ENCODE measurements around the gene EDDM3A. TPM values are rescaled to one million over a fixed set of nuclear protein-coding genes. Genes with fewer than 3 reads are reported as not detected.
A peak's percentile ranks its signal among the peaks of the same experiment; 100 is the strongest.

The EDDM3A gene
- total RNA-seq, 2 experiments from 2014 or later = not detected

GRCh38 chr14:20781803-20782202 is 36.1 kb downstream of the EDDM3A start:
- Mint-ChIP-seq H3K4me3 (peak overlapping the region; percentile 71), H3K27me3 (peaks cover 11% of the 10 kb centered on the region), H3K4me1 (peaks cover 19% of the 10 kb centered on the region), H3K27ac (peak overlapping the region; percentile 78), H3K36me3 (no peaks in the 10 kb centered on the region), H3K9me3 (no peaks in the 10 kb centered on the region)
- POLR2A ChIA-PET = no interaction called here
- DNase-seq = no peak
- ATAC-seq (ENCODE audit: low read depth) = peak; percentile 41

GRCh38 chr14:20782280-20782890 is 36.7 kb downstream of the EDDM3A start:
- H3K27ac Mint-ChIP-seq = peak overlapping the region; percentile 78
- POLR2A ChIA-PET = no interaction called here
- no peaks in the 10 kb centered on the region for H3K36me3 Mint-ChIP-seq
- DNase-seq (no peak), ATAC-seq (ENCODE audit: low read depth) (peak; percentile 81)
- H3K4me3 Mint-ChIP-seq = peak overlapping the region; percentile 71
- H3K4me1 Mint-ChIP-seq = peaks cover 19% of the 10 kb centered on the region
- peaks cover 11% of the 10 kb centered on the region for H3K27me3 Mint-ChIP-seq
- H3K9me3 Mint-ChIP-seq = no peaks in the 10 kb centered on the region

- Mint-ChIP-seq H3K27me3 (peaks cover 2% of the 10 kb centered on the region), H3K36me3 (no peaks in the 10 kb centered on the region), H3K4me1 (peaks cover 10% of the 10 kb centered on the region), H3K9me3 (no peaks in the 10 kb centered on the region), H3K27ac (no peak overlapping the region), H3K4me3 (no peak overlapping the region)
- DNase-seq = no peak
- POLR2A ChIA-PET = interaction anchor here (0.6 kb wide), 1 partner anchor 290 kb away, joined by 3 read pairs; no protein-coding TSS in a partner anchor
- ATAC-seq (ENCODE audit: low read depth) = no peak
These were observed 41.3 kb downstream of the EDDM3A start for GRCh38 chr14:20787025-20787424.

GRCh38 chr14:20789230-20789813 is 43.6 kb downstream of the EDDM3A start:
- DNase-seq (no peak), ATAC-seq (ENCODE audit: low read depth) (no peak)
- no peaks in the 10 kb centered on the region for H3K9me3 Mint-ChIP-seq
- POLR2A ChIA-PET = no interaction called here
- no peaks in the 10 kb centered on the region for H3K36me3 Mint-ChIP-seq
- H3K27ac Mint-ChIP-seq = no peak overlapping the region
- no peak overlapping the region for H3K4me3 Mint-ChIP-seq
- peaks cover 2% of the 10 kb centered on the region for H3K4me1 Mint-ChIP-seq
- peaks cover 8% of the 10 kb centered on the region for H3K27me3 Mint-ChIP-seq

- Mint-ChIP-seq H3K36me3 (no peaks in the 10 kb centered on the region), H3K4me3 (no peak overlapping the region), H3K27me3 (peaks cover 10% of the 10 kb centered on the region), H3K4me1 (peaks cover 2% of the 10 kb centered on the region), H3K9me3 (no peaks in the 10 kb centered on the region), H3K27ac (no peak overlapping the region)
- no peak for ATAC-seq (ENCODE audit: low read depth)
- POLR2A ChIA-PET = no interaction called here
- DNase-seq = no peak
These were observed 44.9 kb downstream of the EDDM3A start for GRCh38 chr14:20790464-20791116.

- peaks cover 10% of the 10 kb centered on the region for H3K27me3 Mint-ChIP-seq
- H3K4me1 Mint-ChIP-seq = peaks cover 2% of the 10 kb centered on the region
- ATAC-seq (ENCODE audit: low read depth) (no peak), DNase-seq (no peak)
- POLR2A ChIA-PET = no interaction called here
- no peak overlapping the region for H3K4me3 Mint-ChIP-seq
- no peaks in the 10 kb centered on the region for H3K36me3 Mint-ChIP-seq
- H3K9me3 Mint-ChIP-seq = no peaks in the 10 kb centered on the region
- H3K27ac Mint-ChIP-seq = no peak overlapping the region
These were observed 45.5 kb downstream of the EDDM3A start for GRCh38 chr14:20791187-20791586.

- Mint-ChIP-seq H3K36me3 (no peaks in the 10 kb centered on the region), H3K27me3 (peaks cover 10% of the 10 kb centered on the region), H3K27ac (no peak overlapping the region), H3K9me3 (no peaks in the 10 kb centered on the region), H3K4me1 (peaks cover 2% of the 10 kb centered on the region), H3K4me3 (no peak overlapping the region)
- no peak for DNase-seq
- no peak for ATAC-seq (ENCODE audit: low read depth)
- POLR2A ChIA-PET = no interaction called here
These were observed 45.9 kb downstream of the EDDM3A start for GRCh38 chr14:20791597-20791996.

- no peak overlapping the region for H3K4me3 Mint-ChIP-seq
- POLR2A ChIA-PET = no interaction called here
- no peaks in the 10 kb centered on the region for H3K36me3 Mint-ChIP-seq
These were observed 46.9 kb downstream of the EDDM3A start for GRCh38 chr14:20792556-20792955.

GRCh38 chr14:20794644-20795369 is 49.1 kb downstream of the EDDM3A start:
- no peak for DNase-seq
- no peak overlapping the region for H3K27ac Mint-ChIP-seq
- H3K27me3 Mint-ChIP-seq = peaks cover 14% of the 10 kb centered on the region
- ATAC-seq (ENCODE audit: low read depth) = no peak
- no peaks in the 10 kb centered on the region for H3K4me1 Mint-ChIP-seq
- no peaks in the 10 kb centered on the region for H3K9me3 Mint-ChIP-seq
- no peaks in the 10 kb centered on the region for H3K36me3 Mint-ChIP-seq
- H3K4me3 Mint-ChIP-seq = no peak overlapping the region
- POLR2A ChIA-PET = no interaction called here

More at GRCh38 chr14:20792556-20792955, 46.9 kb downstream of the EDDM3A start:
- Mint-ChIP-seq H3K9me3 (no peaks in the 10 kb centered on the region), H3K4me1 (peaks cover 2% of the 10 kb centered on the region), H3K27ac (no peak overlapping the region), H3K27me3 (peaks cover 8% of the 10 kb centered on the region)
- DNase-seq (no peak), ATAC-seq (ENCODE audit: low read depth) (no peak)

- POLR2A ChIA-PET = interaction anchor here (0.7 kb wide), 2 partner anchors 46 to 73 kb away, joined by 4 to 5 read pairs; no protein-coding TSS in a partner anchor
- Mint-ChIP-seq H3K27me3 (peaks cover 17% of the 10 kb centered on the region), H3K4me1 (no peaks in the 10 kb centered on the region), H3K36me3 (no peaks in the 10 kb centered on the region), H3K27ac (no peak overlapping the region), H3K9me3 (no peaks in the 10 kb centered on the region), H3K4me3 (no peak overlapping the region)
- DNase-seq (no peak), ATAC-seq (ENCODE audit: low read depth) (no peak)
These were observed 51.5 kb downstream of the EDDM3A start for GRCh38 chr14:20797164-20797563.

Other genes with a start within 250 kb of the EDDM3A start
- gene RNASE10, start 240.3 kb upstream of the EDDM3A start, total RNA-seq = 1 to 10 TPM in 1 of 2 experiments, under 1 TPM in 1; 0.44 to 1.2 TPM
- not detected for gene RNASE9, start 184.8 kb upstream of the EDDM3A start, total RNA-seq
- not detected for gene RNASE11, start 157.9 kb upstream of the EDDM3A start, total RNA-seq
- gene RNASE12, start 154.5 kb upstream of the EDDM3A start, total RNA-seq = not detected
- gene OR6S1, start 104.2 kb upstream of the EDDM3A start, total RNA-seq = not detected
- 1 to 10 TPM in 1 of 2 experiments, under 1 TPM in 1; 0.62 to 1.0 TPM for gene RNASE4, start 61.3 kb upstream of the EDDM3A start, total RNA-seq
- gene ANG, start 57.1 kb upstream of the EDDM3A start, total RNA-seq = 1 to 10 TPM; 1.0 to 1.5 TPM
- gene EDDM3B, start 22.5 kb downstream of the EDDM3A start, total RNA-seq = not detected
- 1 to 10 TPM in 1 of 2 experiments, under 1 TPM in 1; 0.96 to 1.4 TPM for gene RNASE6, start 35.4 kb downstream of the EDDM3A start, total RNA-seq
- gene RNASE1, start 57.0 kb downstream of the EDDM3A start, total RNA-seq = 1 to 10 TPM; 2.8 to 4.5 TPM
- gene RNASE3, start 145.5 kb downstream of the EDDM3A start, total RNA-seq = not detected
- not detected for gene RNASE2, start 209.6 kb downstream of the EDDM3A start, total RNA-seq
- 100 to 1,000 TPM in 1 of 2 experiments, 10 to 100 TPM in 1; 92.9 to 100 TPM for gene METTL17, start 244.1 kb downstream of the EDDM3A start, total RNA-seq

All from activated naive CD8-positive, alpha-beta T cell treated with anti-CD3 and anti-CD28 coated beads, Interleukin-2, amount 10 ng/mL, durations not matched to agents 7 days and 5 days (primary cell).